Gastroesophageal sphincter (tissue), 4 donors: ENCODE measurements around the gene FGD5. TPM values are rescaled to one million over a fixed set of nuclear protein-coding genes. Genes with fewer than 3 reads are reported as not detected.

Source experiments
- ATAC-seq: fragments of 150-250 bp; one replicate; pipeline ENCODE4 v1.9.1; 2016; ENCODE audit warnings: mild to moderate bottlenecking, moderate library complexity
- H3K27ac ChIP-seq, 4 donors: fragments of 200-600 bp; sonication (generic) in 3 of 4; 1 replicate in 3 of 4; 2 replicates in 1 of 4; pipeline ENCODE4 v1.5.1; 2016 to 2019
- H3K27me3 ChIP-seq: fragments of 200-600 bp; sonication (generic); one replicate; pipeline ENCODE4 v1.5.1; 2019
- H3K36me3 ChIP-seq, 2 donors: fragments of 200-600 bp; sonication (generic); one replicate each; pipeline ENCODE4 v1.5.1; 2019; ENCODE audit warnings: control low read depth in 1 of 2
- H3K4me1 ChIP-seq, 3 donors: fragments of 200-600 bp; sonication (generic); 1 replicate in 2 of 3; 2 replicates in 1 of 3; pipeline ENCODE4 v1.5.1; 2016 to 2019; ENCODE audit warnings: control low read depth in 2 of 3
- H3K4me3 ChIP-seq, 2 donors: fragments of 200-600 bp; sonication (generic); one replicate each; pipeline ENCODE4 v1.5.1; 2019; ENCODE audit warnings: mild to moderate bottlenecking in 1 of 2, moderate library complexity in 1 of 2
- H3K9me3 ChIP-seq, 3 donors: fragments of 200-600 bp; sonication (generic); one replicate each; pipeline ENCODE4 v1.5.1; 2017 to 2019; ENCODE audit warnings: control low read depth in 2 of 3
- CTCF ChIP-seq, 4 experiments: fragments of 200-600 bp in 2 of 4; fragments of 450-650 bp in 2 of 4; sonication (generic) in 1 of 4; IDR thresholded peaks; one replicate each; pipeline ENCODE4 v1.5.1; 2017 to 2019; ENCODE audit warnings: antibody characterized with exemption in 4 of 4, mild to moderate bottlenecking in 2 of 4, moderate library complexity in 2 of 4
- EP300 ChIP-seq: sonication (generic); formaldehyde crosslinking; IDR thresholded peaks from one replicate; pipeline ENCODE4 v1.6.1; 2017; ENCODE audit warnings: antibody characterized with exemption, mild to moderate bottlenecking
- POLR2A ChIP-seq, 2 donors: fragments of 450-650 bp; IDR thresholded peaks; one replicate each; pipeline ENCODE4 v1.6.1; 2017; ENCODE audit warnings: antibody characterized with exemption in 2 of 2, mild to moderate bottlenecking in 2 of 2, moderate library complexity in 1 of 2
- POLR2AphosphoS5 ChIP-seq: sonication (generic); formaldehyde crosslinking; IDR thresholded peaks from one replicate; pipeline ENCODE4 v1.6.1; 2017; ENCODE audit warnings: antibody characterized with exemption
- WGBS, 2 donors: methylation state at CpG; one replicate each; pipeline ENCODE4 v1.1.5; 2018; ENCODE audit warnings: low coverage in 1 of 2; 5-methylcytosine and 5-hydroxymethylcytosine counted together
- total RNA-seq, 4 donors: library from RNA; depleted of rRNA; stranded (reverse); fragments of >200 nt; gene quantifications; one replicate each; pipeline ENCODE4 v1.1.0, GENCODE V29; 2016

The FGD5 gene
- total RNA-seq, 4 donors from 2014 or later, result 16.1 to 18.7 (median 17.3) TPM

DNA sequence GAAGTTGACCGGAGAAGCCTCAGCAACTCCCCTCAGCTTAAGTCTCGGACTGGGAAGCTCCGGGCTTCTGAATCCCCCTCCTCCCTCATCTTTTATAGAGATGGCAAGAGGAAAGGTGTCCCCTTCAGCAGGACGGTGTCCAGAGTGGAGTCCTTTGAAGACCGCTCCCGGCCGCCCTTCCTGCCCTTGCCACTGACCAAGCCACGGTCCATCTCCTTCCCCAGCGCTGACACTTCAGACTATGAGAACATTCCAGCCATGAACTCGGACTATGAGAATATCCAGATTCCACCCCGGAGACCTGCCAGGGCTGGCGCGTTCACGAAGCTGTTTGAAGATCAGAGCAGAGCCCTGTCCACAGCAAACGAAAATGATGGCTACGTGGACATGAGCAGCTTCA lies 2.4 kb downstream of the FGD5 start:
- Histone ChIP-seq H3K27me3 (peaks cover 8% of the 10 kb centered on the region), H3K27ac (no peak overlapping the region), H3K4me1 (peaks cover 0 to 29% (median 0%) of the 10 kb centered on the region in 3 donors), H3K36me3 (peaks cover 0 to 25% of the 10 kb centered on the region in 2 donors), H3K4me3 (no peak overlapping the region), H3K9me3 (no peaks in the 10 kb centered on the region)
- TF ChIP-seq POLR2AphosphoS5 (no peak), EP300 (no peak), POLR2A (IDR thresholded peaks at IDR 0.05) (no peak), CTCF (IDR thresholded peaks at IDR 0.05) (no peak)
- WGBS, 2 donors, result 88% methylated on average over 7 of the region's 16 CpGs; no CpG with 5 or more reads in 1 of the 2 donors
- ATAC-seq, result no peak

- TF ChIP-seq POLR2AphosphoS5 (no peak), CTCF (IDR thresholded peaks at IDR 0.05) (no peak), EP300 (no peak), POLR2A (IDR thresholded peaks at IDR 0.05) (no peak)
- Histone ChIP-seq H3K9me3 (no peaks in the 10 kb centered on the region), H3K4me1 (peaks cover 0 to 29% (median 0%) of the 10 kb centered on the region in 3 donors), H3K27ac (no peak overlapping the region), H3K27me3 (peaks cover 6% of the 10 kb centered on the region), H3K4me3 (no peak overlapping the region), H3K36me3 (peaks cover 0 to 25% of the 10 kb centered on the region in 2 donors)
- ATAC-seq, result no peak
- WGBS, 2 donors, result 82 to 89% methylated on average over 3 of the region's 3 CpGs
Observed at GRCh38 chr3:14822134-14822533, 3.4 kb downstream of the FGD5 start.

DNA sequence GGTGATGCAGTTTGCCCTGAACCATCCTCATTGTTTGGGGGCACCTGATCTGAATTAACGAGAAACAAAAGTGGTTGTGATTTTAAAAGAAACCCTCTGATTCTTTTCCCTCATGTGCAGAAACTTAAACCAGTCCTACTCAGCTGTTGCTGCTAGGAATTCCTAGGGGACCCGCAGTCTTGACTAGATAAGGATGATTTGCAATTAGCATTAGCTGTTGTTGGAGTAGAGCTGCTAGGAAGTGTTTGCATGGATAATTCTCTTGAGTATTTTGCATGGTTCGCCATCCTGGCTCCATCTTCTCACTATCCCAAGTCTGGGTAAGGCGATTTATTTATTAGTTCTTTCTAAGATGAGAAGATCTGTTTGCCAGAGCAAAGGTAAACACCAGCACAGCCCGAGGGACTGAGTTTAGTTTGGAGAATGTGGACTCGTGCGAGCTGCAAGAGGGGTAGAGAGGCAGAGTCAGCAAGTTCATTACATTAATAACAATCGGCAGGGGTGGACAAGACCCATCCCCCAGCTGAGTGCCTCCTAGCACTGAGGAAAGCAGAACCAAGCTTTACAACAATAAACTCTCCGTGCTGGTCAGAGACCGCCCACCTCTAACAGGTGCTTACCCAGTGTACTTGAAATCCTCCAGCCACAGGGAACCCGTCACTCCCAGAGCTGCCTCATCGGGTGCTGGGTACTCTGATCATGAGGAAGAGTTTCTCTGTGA lies 4.1 kb downstream of the FGD5 start:
- no peaks in the 10 kb centered on the region for H3K9me3 ChIP-seq
- TF ChIP-seq POLR2A (IDR thresholded peaks at IDR 0.05) (no peak), CTCF (IDR thresholded peaks at IDR 0.05) (no peak), POLR2AphosphoS5 (no peak), EP300 (no peak)
- ATAC-seq, result peak; percentile 4
- H3K4me1 ChIP-seq, result peaks cover 0 to 29% (median 0%) of the 10 kb centered on the region in 3 donors
- peaks cover 0 to 25% of the 10 kb centered on the region in 2 donors for H3K36me3 ChIP-seq
- peak overlapping the region in 1 of 4 donors; percentile 32 for H3K27ac ChIP-seq
- H3K27me3 ChIP-seq, result peaks cover 10% of the 10 kb centered on the region
- 35 to 39% methylated on average over 6 to 10 of the region's 12 CpGs for WGBS, 2 donors
- H3K4me3 ChIP-seq, result no peak overlapping the region

DNA sequence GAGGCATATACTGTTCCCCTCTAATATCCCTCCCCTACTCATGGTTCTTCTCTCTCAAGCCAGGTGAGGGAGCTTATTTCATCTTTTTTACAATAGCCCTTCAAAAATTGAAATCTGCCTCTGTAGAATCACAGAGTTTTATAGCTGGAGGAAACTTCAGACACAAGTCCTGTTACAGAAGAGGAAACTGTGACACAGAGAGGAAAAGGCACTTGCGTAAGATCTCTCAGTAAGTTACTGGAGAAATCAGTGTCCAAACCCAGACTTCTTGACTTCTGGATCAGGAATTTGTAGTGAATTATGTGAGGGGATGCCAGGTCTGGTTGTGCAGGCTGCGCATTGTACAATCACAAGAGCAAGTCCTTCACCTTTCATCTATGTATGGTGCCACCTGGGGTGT lies 4.6 kb downstream of the FGD5 start:
- no peaks in the 10 kb centered on the region for H3K9me3 ChIP-seq
- peak overlapping the region in 1 of 4 donors; percentile 47 for H3K27ac ChIP-seq
- TF ChIP-seq POLR2AphosphoS5, result no peak
- WGBS, 2 donors, result 88 to 95% methylated on average over 2 of the region's 2 CpGs
- peak; percentile 36 for ATAC-seq
- H3K4me3 ChIP-seq, result no peak overlapping the region
- peaks cover 0 to 25% of the 10 kb centered on the region in 2 donors for H3K36me3 ChIP-seq
- peaks cover 0 to 29% (median 0%) of the 10 kb centered on the region in 3 donors for H3K4me1 ChIP-seq
- peaks cover 16% of the 10 kb centered on the region for H3K27me3 ChIP-seq

DNA sequence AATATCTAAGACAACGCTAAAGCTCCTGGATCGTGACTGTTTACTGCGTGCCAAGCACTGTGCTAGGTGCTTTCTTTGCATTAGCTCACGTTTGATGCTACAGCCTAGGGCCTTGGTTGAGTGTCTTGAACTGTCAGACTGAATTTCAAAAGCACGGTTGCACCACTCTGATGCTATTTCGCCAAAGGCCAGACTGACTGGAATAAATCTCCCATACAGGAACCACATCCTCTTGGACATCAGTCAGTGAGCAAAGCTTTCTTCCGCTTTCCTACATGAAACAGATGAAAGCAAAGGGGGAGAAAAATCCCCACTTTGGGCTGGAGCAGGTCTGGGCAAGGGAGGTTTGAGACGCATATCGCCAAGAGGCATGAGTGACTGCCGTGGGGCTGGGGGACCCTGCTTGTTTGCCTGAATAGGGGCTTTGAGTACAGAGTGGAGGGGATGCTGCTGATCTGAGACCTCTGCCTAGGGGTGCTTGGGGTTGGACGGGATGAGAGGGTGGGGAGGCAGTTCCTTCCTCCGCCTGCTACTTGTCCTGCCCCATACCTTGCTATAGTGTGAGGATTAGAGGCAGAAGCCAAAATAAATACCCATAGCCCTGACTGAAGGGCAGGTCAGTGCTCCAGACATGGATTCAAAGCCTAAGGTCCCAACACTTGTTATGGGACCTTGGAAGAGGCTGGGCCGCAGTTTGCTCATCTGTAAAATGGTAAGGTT lies 5.3 kb downstream of the FGD5 start:
- TF ChIP-seq EP300 (no peak), POLR2A (IDR thresholded peaks at IDR 0.05) (no peak), POLR2AphosphoS5 (no peak), CTCF (IDR thresholded peaks at IDR 0.05) (no peak)
- peaks cover 0 to 23% of the 10 kb centered on the region in 2 donors for H3K36me3 ChIP-seq
- no peak overlapping the region for H3K4me3 ChIP-seq
- peak; percentile 46 for ATAC-seq
- peaks cover 22% of the 10 kb centered on the region for H3K27me3 ChIP-seq
- no peaks in the 10 kb centered on the region for H3K9me3 ChIP-seq
- peaks cover 0 to 29% (median 0%) of the 10 kb centered on the region in 3 donors for H3K4me1 ChIP-seq
- 60 to 81% methylated on average over 5 to 9 of the region's 13 CpGs for WGBS, 2 donors
- H3K27ac ChIP-seq, result peak overlapping the region in 3 of 4 donors; percentile 14 to 47 (median 38)
